GM23338 (cell line): ENCODE measurements around the gene C2orf92. TPM values are rescaled to one million over a fixed set of nuclear protein-coding genes. Genes with fewer than 3 reads are reported as not detected.

Experiments used
- ATAC-seq: fragments of 200-7000 bp; cut with Tn5 transposase; 3 replicates; pipeline ENCODE4 v1.9.1; 2020
- DNase-seq: peaks from one replicate; pipeline ENCODE4 v3.0.0-alpha.2; 2015; ENCODE audit warnings: low spot score
- H2AFZ ChIP-seq: fragments of 200-600 bp; sonication (generic); 2 replicates; pipeline ENCODE4 v1.8.0; 2016; ENCODE audit warnings: antibody characterized with exemption, mild to moderate bottlenecking, moderate library complexity
- H3F3A ChIP-seq: fragments of 200-600 bp; sonication (generic); replicated peaks from 2 replicates; pipeline ENCODE4 v1.8.0; 2017; ENCODE audit warnings: antibody characterized with exemption, mixed run types, low read depth
- H3K27ac ChIP-seq: fragments of 200-600 bp; sonication (generic); 2 replicates; pipeline ENCODE4 v1.6.1; 2016; ENCODE audit warnings: low read depth
- H3K27me3 ChIP-seq: fragments of 200-600 bp; sonication (generic); 2 replicates; pipeline ENCODE4 v1.8.0; 2016; ENCODE audit warnings: mild to moderate bottlenecking, mixed run types, moderate library complexity; ENCODE audit not compliant: insufficient read depth
- H3K36me3 ChIP-seq: fragments of 200-600 bp; sonication (generic); 2 replicates; pipeline ENCODE4 v1.8.0; 2016; ENCODE audit warnings: mild to moderate bottlenecking; ENCODE audit not compliant: insufficient read depth
- H3K4me1 ChIP-seq: fragments of 200-600 bp; sonication (generic); 2 replicates; pipeline ENCODE4 v1.8.0; 2016; ENCODE audit warnings: mild to moderate bottlenecking, moderate library complexity; ENCODE audit not compliant: insufficient read depth
- H3K4me2 ChIP-seq: fragments of 200-600 bp; sonication (generic); 2 replicates; pipeline ENCODE4 v1.7.1; 2017; ENCODE audit warnings: mixed run types
- H3K4me3 ChIP-seq: fragments of 200-600 bp; sonication (generic); 2 replicates; pipeline ENCODE4 v1.6.1; 2016; ENCODE audit warnings: mixed run types
- H3K79me2 ChIP-seq: fragments of 200-600 bp; sonication (generic); replicated peaks from 2 replicates; pipeline ENCODE4 v1.8.0; 2017; ENCODE audit warnings: mild to moderate bottlenecking; ENCODE audit not compliant: insufficient read depth
- H3K9me2 ChIP-seq: fragments of 200-600 bp; sonication (generic); 2 replicates; pipeline ENCODE4 v1.8.0; 2017; ENCODE audit not compliant: insufficient read depth
- H4K20me1 ChIP-seq: fragments of 200-600 bp; sonication (generic); replicated peaks from 2 replicates; pipeline ENCODE4 v1.8.0; 2017; ENCODE audit warnings: mild to moderate bottlenecking; ENCODE audit not compliant: insufficient read depth
- H3K27ac Mint-ChIP-seq: 2 replicates; pipeline ENCODE4 v1.8.0; 2020; ENCODE audit warnings: inconsistent platforms, mild to moderate bottlenecking, moderate library complexity, mixed read lengths
- H3K27me3 Mint-ChIP-seq: 3 replicates; pipeline ENCODE4 v1.8.0; 2022; ENCODE audit warnings: low read depth, mild to moderate bottlenecking, moderate library complexity, mixed read lengths, inconsistent platforms; ENCODE audit not compliant: insufficient read depth, poor library complexity
- H3K36me3 Mint-ChIP-seq: 3 replicates; pipeline ENCODE4 v1.8.0; 2021; ENCODE audit warnings: low read depth, mild to moderate bottlenecking, inconsistent platforms, moderate library complexity, mixed read lengths
- H3K4me1 Mint-ChIP-seq: 3 replicates; pipeline ENCODE4 v1.8.0; 2020; ENCODE audit warnings: mild to moderate bottlenecking, inconsistent platforms, mixed read lengths
- H3K4me3 Mint-ChIP-seq: 3 replicates; pipeline ENCODE4 v1.8.0; 2021; ENCODE audit warnings: moderate library complexity, mild to moderate bottlenecking, inconsistent platforms, mixed read lengths
- H3K9me3 Mint-ChIP-seq: 3 replicates; pipeline ENCODE4 v1.8.0; 2020; ENCODE audit warnings: moderate library complexity, mild to moderate bottlenecking, inconsistent platforms, mixed read lengths
- CREB1 ChIP-seq: fragments of 250-450 bp; sonication (Bioruptor Pico); IDR thresholded peaks from 2 replicates; pipeline ENCODE4 v1.5.0; 2020; ENCODE audit warnings: low read depth, mild to moderate bottlenecking, moderate library complexity
- ETS1 ChIP-seq: IDR thresholded peaks from 2 replicates; pipeline ENCODE4 v1.6.1; 2016; ENCODE audit warnings: antibody characterized with exemption
- JUNB ChIP-seq: IDR thresholded peaks from one replicate; pipeline ENCODE4 v1.6.1; 2016; ENCODE audit warnings: antibody characterized with exemption; ENCODE audit not compliant: unreplicated experiment
- NANOG ChIP-seq: IDR thresholded peaks from 2 replicates; pipeline ENCODE4 v1.6.1; 2016; ENCODE audit warnings: antibody characterized with exemption, borderline replicate concordance
- POLR2AphosphoS5 ChIP-seq: IDR thresholded peaks from 2 replicates; pipeline ENCODE4 v1.6.1; 2016; ENCODE audit warnings: antibody characterized with exemption, low read depth
- STAT1 ChIP-seq: IDR thresholded peaks from one replicate; pipeline ENCODE4 v1.6.1; 2016; ENCODE audit warnings: antibody characterized with exemption; ENCODE audit not compliant: unreplicated experiment
- ZNF114 ChIP-seq: fragments of 250-450 bp; sonication (Bioruptor Pico); IDR thresholded peaks from 2 replicates; pipeline ENCODE4 v1.5.0; 2020; ENCODE audit warnings: mild to moderate bottlenecking, moderate library complexity
- ZNF331 ChIP-seq: fragments of 250-450 bp; sonication (Bioruptor Pico); IDR thresholded peaks from 2 replicates; pipeline ENCODE4 v1.5.0; 2020; ENCODE audit warnings: low read depth, mild to moderate bottlenecking, moderate library complexity
- polyA plus RNA-seq: library from polyadenylated mRNA; unstranded; fragments of >200 nt; fragmentation: Nextera tagmentation; extraction: Ambion mirVana; gene quantifications from 2 replicates; pipeline ENCODE4 v1.2.1, GENCODE V29; 2016
- total RNA-seq: library from RNA; depleted of rRNA; stranded (reverse); fragments of >200 nt; shearing (Covaris generic); gene quantifications from 2 replicates; pipeline ENCODE4 v1.2.3, GENCODE V29; 2014
- TF ChIP-seq, protein P1 (sequence below): fragments of 250-450 bp; sonication (Bioruptor Pico); IDR thresholded peaks from 2 replicates; pipeline ENCODE4 v1.5.0; 2020; ENCODE audit warnings: mild to moderate bottlenecking, moderate library complexity
- TF ChIP-seq, protein P2 (sequence below): IDR thresholded peaks from one replicate; pipeline ENCODE4 v1.6.1; 2018; ENCODE audit warnings: antibody characterized with exemption; ENCODE audit not compliant: unreplicated experiment

Gene C2orf92
- total and polyA plus RNA-seq, 2 experiments from 2014 or later, result 1.7 to 2.6 TPM

- Mint-ChIP-seq H3K27ac (no peak overlapping the region), H3K4me1 (peaks cover 12% of the 10 kb centered on the region), H3K9me3 (no peaks in the 10 kb centered on the region), H3K36me3 (no peaks in the 10 kb centered on the region), H3K4me3 (no peak overlapping the region), H3K27me3 (peaks cover 17% of the 10 kb centered on the region)
- Histone ChIP-seq H3K27ac (no peak overlapping the region), H3K27me3 (no peaks in the 10 kb centered on the region), H4K20me1 (no peaks in the 10 kb centered on the region), H2AFZ (no peak overlapping the region), H3K4me3 (no peak overlapping the region), H3K36me3 (no peaks in the 10 kb centered on the region), H3K4me2 (no peak overlapping the region), H3F3A (no peaks in the 10 kb centered on the region), H3K4me1 (no peaks in the 10 kb centered on the region), H3K9me2 (0 out of 2 replicates have a peak, but pooled peaks cover 4% of the 10 kb centered on the region), H3K79me2 (no peaks in the 10 kb centered on the region)
- no peak for TF ChIP-seq CREB1 (CRISPR knock-in tag)
- TF ChIP-seq, protein P1, sequence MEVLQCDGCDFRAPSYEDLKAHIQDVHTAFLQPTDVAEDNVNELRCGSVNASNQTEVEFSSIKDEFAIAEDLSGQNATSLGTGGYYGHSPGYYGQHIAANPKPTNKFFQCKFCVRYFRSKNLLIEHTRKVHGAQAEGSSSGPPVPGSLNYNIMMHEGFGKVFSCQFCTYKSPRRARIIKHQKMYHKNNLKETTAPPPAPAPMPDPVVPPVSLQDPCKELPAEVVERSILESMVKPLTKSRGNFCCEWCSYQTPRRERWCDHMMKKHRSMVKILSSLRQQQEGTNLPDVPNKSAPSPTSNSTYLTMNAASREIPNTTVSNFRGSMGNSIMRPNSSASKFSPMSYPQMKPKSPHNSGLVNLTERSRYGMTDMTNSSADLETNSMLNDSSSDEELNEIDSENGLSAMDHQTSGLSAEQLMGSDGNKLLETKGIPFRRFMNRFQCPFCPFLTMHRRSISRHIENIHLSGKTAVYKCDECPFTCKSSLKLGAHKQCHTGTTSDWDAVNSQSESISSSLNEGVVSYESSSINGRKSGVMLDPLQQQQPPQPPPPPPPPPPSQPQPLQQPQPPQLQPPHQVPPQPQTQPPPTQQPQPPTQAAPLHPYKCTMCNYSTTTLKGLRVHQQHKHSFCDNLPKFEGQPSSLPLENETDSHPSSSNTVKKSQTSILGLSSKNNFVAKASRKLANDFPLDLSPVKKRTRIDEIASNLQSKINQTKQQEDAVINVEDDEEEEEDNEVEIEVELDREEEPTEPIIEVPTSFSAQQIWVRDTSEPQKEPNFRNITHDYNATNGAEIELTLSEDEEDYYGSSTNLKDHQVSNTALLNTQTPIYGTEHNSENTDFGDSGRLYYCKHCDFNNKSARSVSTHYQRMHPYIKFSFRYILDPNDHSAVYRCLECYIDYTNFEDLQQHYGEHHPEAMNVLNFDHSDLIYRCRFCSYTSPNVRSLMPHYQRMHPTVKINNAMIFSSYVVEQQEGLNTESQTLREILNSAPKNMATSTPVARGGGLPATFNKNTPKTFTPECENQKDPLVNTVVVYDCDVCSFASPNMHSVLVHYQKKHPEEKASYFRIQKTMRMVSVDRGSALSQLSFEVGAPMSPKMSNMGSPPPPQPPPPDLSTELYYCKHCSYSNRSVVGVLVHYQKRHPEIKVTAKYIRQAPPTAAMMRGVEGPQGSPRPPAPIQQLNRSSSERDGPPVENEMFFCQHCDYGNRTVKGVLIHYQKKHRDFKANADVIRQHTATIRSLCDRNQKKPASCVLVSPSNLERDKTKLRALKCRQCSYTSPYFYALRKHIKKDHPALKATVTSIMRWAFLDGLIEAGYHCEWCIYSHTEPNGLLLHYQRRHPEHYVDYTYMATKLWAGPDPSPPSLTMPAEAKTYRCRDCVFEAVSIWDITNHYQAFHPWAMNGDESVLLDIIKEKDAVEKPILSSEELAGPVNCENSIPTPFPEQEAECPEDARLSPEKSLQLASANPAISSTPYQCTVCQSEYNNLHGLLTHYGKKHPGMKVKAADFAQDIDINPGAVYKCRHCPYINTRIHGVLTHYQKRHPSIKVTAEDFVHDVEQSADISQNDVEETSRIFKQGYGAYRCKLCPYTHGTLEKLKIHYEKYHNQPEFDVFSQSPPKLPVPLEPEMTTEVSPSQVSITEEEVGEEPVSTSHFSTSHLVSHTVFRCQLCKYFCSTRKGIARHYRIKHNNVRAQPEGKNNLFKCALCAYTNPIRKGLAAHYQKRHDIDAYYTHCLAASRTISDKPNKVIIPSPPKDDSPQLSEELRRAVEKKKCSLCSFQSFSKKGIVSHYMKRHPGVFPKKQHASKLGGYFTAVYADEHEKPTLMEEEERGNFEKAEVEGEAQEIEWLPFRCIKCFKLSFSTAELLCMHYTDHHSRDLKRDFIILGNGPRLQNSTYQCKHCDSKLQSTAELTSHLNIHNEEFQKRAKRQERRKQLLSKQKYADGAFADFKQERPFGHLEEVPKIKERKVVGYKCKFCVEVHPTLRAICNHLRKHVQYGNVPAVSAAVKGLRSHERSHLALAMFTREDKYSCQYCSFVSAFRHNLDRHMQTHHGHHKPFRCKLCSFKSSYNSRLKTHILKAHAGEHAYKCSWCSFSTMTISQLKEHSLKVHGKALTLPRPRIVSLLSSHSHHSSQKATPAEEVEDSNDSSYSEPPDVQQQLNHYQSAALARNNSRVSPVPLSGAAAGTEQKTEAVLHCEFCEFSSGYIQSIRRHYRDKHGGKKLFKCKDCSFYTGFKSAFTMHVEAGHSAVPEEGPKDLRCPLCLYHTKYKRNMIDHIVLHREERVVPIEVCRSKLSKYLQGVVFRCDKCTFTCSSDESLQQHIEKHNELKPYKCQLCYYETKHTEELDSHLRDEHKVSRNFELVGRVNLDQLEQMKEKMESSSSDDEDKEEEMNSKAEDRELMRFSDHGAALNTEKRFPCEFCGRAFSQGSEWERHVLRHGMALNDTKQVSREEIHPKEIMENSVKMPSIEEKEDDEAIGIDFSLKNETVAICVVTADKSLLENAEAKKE (CRISPR knock-in tag), result no peak
- no peak for TF ChIP-seq ZNF114 (CRISPR knock-in tag)
- TF ChIP-seq STAT1, result no peak
- TF ChIP-seq ETS1, result no peak
- TF ChIP-seq NANOG, result no peak
- TF ChIP-seq JUNB, result no peak
- no peak for TF ChIP-seq POLR2AphosphoS5
- TF ChIP-seq ZNF331 (CRISPR knock-in tag), result no peak
- TF ChIP-seq, protein P2, sequence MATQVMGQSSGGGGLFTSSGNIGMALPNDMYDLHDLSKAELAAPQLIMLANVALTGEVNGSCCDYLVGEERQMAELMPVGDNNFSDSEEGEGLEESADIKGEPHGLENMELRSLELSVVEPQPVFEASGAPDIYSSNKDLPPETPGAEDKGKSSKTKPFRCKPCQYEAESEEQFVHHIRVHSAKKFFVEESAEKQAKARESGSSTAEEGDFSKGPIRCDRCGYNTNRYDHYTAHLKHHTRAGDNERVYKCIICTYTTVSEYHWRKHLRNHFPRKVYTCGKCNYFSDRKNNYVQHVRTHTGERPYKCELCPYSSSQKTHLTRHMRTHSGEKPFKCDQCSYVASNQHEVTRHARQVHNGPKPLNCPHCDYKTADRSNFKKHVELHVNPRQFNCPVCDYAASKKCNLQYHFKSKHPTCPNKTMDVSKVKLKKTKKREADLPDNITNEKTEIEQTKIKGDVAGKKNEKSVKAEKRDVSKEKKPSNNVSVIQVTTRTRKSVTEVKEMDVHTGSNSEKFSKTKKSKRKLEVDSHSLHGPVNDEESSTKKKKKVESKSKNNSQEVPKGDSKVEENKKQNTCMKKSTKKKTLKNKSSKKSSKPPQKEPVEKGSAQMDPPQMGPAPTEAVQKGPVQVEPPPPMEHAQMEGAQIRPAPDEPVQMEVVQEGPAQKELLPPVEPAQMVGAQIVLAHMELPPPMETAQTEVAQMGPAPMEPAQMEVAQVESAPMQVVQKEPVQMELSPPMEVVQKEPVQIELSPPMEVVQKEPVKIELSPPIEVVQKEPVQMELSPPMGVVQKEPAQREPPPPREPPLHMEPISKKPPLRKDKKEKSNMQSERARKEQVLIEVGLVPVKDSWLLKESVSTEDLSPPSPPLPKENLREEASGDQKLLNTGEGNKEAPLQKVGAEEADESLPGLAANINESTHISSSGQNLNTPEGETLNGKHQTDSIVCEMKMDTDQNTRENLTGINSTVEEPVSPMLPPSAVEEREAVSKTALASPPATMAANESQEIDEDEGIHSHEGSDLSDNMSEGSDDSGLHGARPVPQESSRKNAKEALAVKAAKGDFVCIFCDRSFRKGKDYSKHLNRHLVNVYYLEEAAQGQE, result no peak
- ATAC-seq, result no peak
- no peak for DNase-seq
Measured at GRCh38 chr2:97743913-97744312, 74.4 kb downstream of the C2orf92 start.
